Cardiac muscle cell (in vitro differentiated cells and primary cell): ENCODE measurements around the gene SYNPO. TPM values are rescaled to one million over a fixed set of nuclear protein-coding genes. Genes with fewer than 3 reads are reported as not detected.

Experiments used
- DNase-seq, 2 donors: peaks; one replicate each; pipeline versions ENCODE4 v3.0.0 to v3.0.0-alpha.2; 2010 to 2017; ENCODE audit warnings: low read depth in 1 of 2, low spot score in 1 of 2
- H3K27ac ChIP-seq: fragments of 200-600 bp; sonication (generic); 2 replicates; pipeline ENCODE4 v1.5.1; 2016
- H3K27me3 ChIP-seq: fragments of 200-600 bp; sonication (generic); 2 replicates; pipeline ENCODE4 v1.6.0; 2016; ENCODE audit warnings: control low read depth
- H3K36me3 ChIP-seq: fragments of 200-600 bp; sonication (generic); 2 replicates; pipeline ENCODE4 v1.5.1; 2016; ENCODE audit warnings: control low read depth
- H3K4me1 ChIP-seq: fragments of 200-600 bp; sonication (generic); 2 replicates; pipeline ENCODE4 v1.8.1; 2017; ENCODE audit warnings: low read depth, mild to moderate bottlenecking, mixed run types
- H3K4me3 ChIP-seq: fragments of 200-600 bp; sonication (generic); 2 replicates; pipeline ENCODE4 v1.5.1; 2016; ENCODE audit warnings: mild to moderate bottlenecking
- H3K9me3 ChIP-seq: fragments of 200-600 bp; sonication (generic); 2 replicates; pipeline ENCODE4 v1.5.1; 2017; ENCODE audit warnings: low read depth, mild to moderate bottlenecking, control low read depth
- CTCF ChIP-seq: IDR thresholded peaks from 2 replicates; pipeline ENCODE4 v1.5.1; 2012; ENCODE audit warnings: low read depth, mild to moderate bottlenecking, low read length
- polyA plus RNA-seq: library from polyadenylated mRNA; unstranded; fragments of >200 nt; fragmentation: Nextera tagmentation; extraction: Ambion mirVana; gene quantifications from 2 replicates; pipeline ENCODE4 v1.2.1, GENCODE V29; 2016
- total RNA-seq: library from RNA; depleted of rRNA; stranded (reverse); fragments of >200 nt; gene quantifications from 2 replicates; pipeline ENCODE4 v1.2.3, GENCODE V29; 2016

SYNPO gene
- total and polyA plus RNA-seq, 2 experiments from 2014 or later = 1.1 to 2.7 TPM

GRCh38 chr5:150599917-150600511, 40.4 kb upstream of the SYNPO start:
- no peaks in the 10 kb centered on the region for H3K9me3 ChIP-seq
- no peaks in the 10 kb centered on the region for H3K27me3 ChIP-seq
- H3K4me3 ChIP-seq = no peak overlapping the region
- H3K4me1 ChIP-seq = peaks cover 26% of the 10 kb centered on the region
- TF ChIP-seq CTCF = no peak
- DNase-seq = peak in 1 of 2 donors; percentile 88
- H3K27ac ChIP-seq = no peak overlapping the region
- no peaks in the 10 kb centered on the region for H3K36me3 ChIP-seq

- H3K9me3 ChIP-seq = no peaks in the 10 kb centered on the region
- peak in 1 of 2 donors; percentile 37 for DNase-seq
- H3K36me3 ChIP-seq = no peaks in the 10 kb centered on the region
- no peak overlapping the region for H3K27ac ChIP-seq
- no peak for TF ChIP-seq CTCF
- H3K4me1 ChIP-seq = peaks cover 17% of the 10 kb centered on the region
- H3K4me3 ChIP-seq = no peak overlapping the region
- H3K27me3 ChIP-seq = no peaks in the 10 kb centered on the region
Observed at GRCh38 chr5:150600616-150601490, 39.6 kb upstream of the SYNPO start.

- DNase-seq = no peak
- peaks cover 13% of the 10 kb centered on the region for H3K4me1 ChIP-seq
- no peaks in the 10 kb centered on the region for H3K9me3 ChIP-seq
- no peak overlapping the region for H3K27ac ChIP-seq
- H3K36me3 ChIP-seq = no peaks in the 10 kb centered on the region
- no peak overlapping the region for H3K4me3 ChIP-seq
- TF ChIP-seq CTCF = no peak
- no peaks in the 10 kb centered on the region for H3K27me3 ChIP-seq
Observed at GRCh38 chr5:150601491-150602345, 38.7 kb upstream of the SYNPO start.

GRCh38 chr5:150603052-150603451, 37.4 kb upstream of the SYNPO start:
- no peak for TF ChIP-seq CTCF
- Histone ChIP-seq H3K27ac (peak overlapping the region; percentile 49), H3K4me1 (peaks cover 13% of the 10 kb centered on the region), H3K36me3 (no peaks in the 10 kb centered on the region), H3K27me3 (no peaks in the 10 kb centered on the region), H3K9me3 (no peaks in the 10 kb centered on the region), H3K4me3 (no peak overlapping the region)
- peak in 1 of 2 donors; percentile 81 for DNase-seq

GRCh38 chr5:150603491-150603890, 37.0 kb upstream of the SYNPO start:
- peaks cover 13% of the 10 kb centered on the region for H3K4me1 ChIP-seq
- peak overlapping the region; percentile 49 for H3K27ac ChIP-seq
- no peaks in the 10 kb centered on the region for H3K27me3 ChIP-seq
- no peaks in the 10 kb centered on the region for H3K9me3 ChIP-seq
- no peak for DNase-seq
- no peaks in the 10 kb centered on the region for H3K36me3 ChIP-seq
- H3K4me3 ChIP-seq = no peak overlapping the region
- no peak for TF ChIP-seq CTCF
